SK-N-MC (cell line): ENCODE measurements around the gene PCDH17.

Experiments
- EZH2 ChIP-seq: fragments of 200-600 bp; sonication (generic); IDR thresholded peaks from one replicate; pipeline ENCODE4 v1.6.1; 2017; ENCODE audit warnings: antibody characterized with exemption
- FOXP2 ChIP-seq: optimal IDR thresholded peaks from 2 replicates; pipeline ENCODE3; 2011; ENCODE audit warnings: mild to moderate bottlenecking, moderate library complexity; ENCODE audit not compliant: insufficient read depth; ENCODE audit errors: extremely low read length, control extremely low read depth
- POLR2AphosphoS5 ChIP-seq: IDR thresholded peaks from 2 replicates; pipeline ENCODE4 v1.6.1; 2012; ENCODE audit warnings: mild to moderate bottlenecking, low read depth, low read length, borderline replicate concordance

DNA sequence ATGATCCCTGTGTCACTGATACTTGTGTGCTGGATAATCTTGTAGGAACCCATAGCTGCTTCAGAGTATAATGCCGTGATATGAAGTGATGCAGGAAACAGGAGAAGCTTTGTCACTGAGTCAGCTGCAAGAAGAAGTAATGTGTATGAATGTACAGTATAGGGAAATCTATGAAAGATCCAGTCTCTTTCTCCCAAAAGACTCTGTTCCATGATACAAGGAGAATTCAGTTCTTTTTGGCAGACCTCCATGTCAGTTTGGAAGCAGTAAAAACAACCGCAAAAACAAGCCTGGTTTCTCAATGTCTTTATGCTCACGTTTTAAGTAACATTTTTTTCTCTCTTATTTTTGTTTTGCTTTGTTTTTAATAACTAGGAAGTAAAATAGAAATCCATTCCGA, 33.9 kb downstream of the PCDH17 start:
- TF ChIP-seq POLR2AphosphoS5 (no peak), EZH2 (no peak), FOXP2 (no peak)
